ENCODE data around the gene BEND3. TPM values are rescaled to one million over a fixed set of nuclear protein-coding genes. Genes with fewer than 3 reads are reported as not detected.
"Not testable (repeated sequence)": the region's sequence is repeated elsewhere in the genome, so short reads cannot be mapped to it uniquely, and the experiment has no call there.

The BEND3 gene
- total RNA-seq, 1 donor from 2014 or later = 3.1 TPM

DNA sequence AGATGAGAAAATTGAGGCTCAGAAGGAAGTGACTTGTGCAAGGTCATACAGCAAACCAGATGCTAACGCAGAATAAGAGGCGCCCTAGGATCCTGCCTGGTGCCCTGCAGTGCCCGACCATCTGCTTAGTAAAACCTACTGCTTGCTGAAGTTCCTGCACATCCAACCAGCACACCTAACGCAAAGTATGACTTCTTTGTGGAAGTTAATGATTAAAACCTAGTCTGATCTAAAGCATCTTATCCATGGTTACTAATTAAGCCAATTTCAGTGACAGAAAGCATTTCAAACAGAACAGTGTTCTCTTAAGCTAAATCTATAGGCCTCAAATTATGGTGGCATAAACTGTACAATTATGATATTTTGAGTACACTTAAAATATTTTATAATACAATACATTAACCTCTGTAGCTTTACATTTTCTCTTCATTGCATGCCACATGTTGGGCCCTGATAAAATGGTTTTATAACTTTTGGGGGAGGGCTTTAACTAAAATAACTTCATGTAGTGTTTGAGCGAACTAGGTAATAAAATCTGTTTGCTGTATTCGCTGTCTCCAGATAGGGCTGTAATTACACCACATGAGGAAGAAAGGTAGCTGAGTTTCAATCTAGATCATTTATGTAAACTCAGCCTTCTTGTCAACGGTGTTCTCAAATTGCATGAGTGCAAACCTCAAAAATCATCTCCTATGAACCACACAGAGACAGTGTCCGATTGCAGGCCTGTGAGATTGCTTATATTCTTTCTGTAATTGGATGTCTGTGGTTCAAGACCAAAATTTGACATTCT, 37.5 kb upstream of the BEND3 start:
- H3K27ac ChIP-seq = no peak overlapping the region

DNA sequence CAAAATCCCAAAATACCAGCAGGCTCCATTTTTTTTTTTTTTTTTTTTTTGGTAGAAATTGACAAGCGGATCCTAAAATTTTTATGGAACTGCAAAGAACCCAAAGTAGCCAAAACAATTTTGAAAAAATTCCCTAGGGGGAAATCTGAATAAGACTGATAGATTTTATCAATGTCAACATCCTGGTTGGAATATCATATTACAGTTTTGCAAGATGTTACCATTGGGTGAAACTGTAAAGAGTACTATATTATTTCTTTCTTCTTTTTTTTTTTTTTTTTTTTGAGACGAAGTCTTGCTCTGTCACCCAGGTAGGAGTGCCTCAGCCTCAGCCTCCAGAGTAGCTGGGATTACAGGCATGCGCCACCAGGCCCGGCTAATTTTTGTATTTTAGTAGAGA, 29.4 kb upstream of the BEND3 start:
- H3K27ac ChIP-seq = no peak overlapping the region

More for the DNA sequence above, 37.5 kb upstream of the BEND3 start:
- intact Hi-C loops (cut with DNase I) = no loop called here
- H3K4me3 ChIP-seq = no peak overlapping the region
- TF ChIP-seq, protein P1, sequence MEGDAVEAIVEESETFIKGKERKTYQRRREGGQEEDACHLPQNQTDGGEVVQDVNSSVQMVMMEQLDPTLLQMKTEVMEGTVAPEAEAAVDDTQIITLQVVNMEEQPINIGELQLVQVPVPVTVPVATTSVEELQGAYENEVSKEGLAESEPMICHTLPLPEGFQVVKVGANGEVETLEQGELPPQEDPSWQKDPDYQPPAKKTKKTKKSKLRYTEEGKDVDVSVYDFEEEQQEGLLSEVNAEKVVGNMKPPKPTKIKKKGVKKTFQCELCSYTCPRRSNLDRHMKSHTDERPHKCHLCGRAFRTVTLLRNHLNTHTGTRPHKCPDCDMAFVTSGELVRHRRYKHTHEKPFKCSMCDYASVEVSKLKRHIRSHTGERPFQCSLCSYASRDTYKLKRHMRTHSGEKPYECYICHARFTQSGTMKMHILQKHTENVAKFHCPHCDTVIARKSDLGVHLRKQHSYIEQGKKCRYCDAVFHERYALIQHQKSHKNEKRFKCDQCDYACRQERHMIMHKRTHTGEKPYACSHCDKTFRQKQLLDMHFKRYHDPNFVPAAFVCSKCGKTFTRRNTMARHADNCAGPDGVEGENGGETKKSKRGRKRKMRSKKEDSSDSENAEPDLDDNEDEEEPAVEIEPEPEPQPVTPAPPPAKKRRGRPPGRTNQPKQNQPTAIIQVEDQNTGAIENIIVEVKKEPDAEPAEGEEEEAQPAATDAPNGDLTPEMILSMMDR (IDR thresholded peaks at IDR 0.05) = no peak
- H3K9me3 ChIP-seq = no peaks in the 10 kb centered on the region
- H3K27me3 ChIP-seq (ENCODE audit: low read depth) = no peaks in the 10 kb centered on the region
- H3K4me1 ChIP-seq = no peaks in the 10 kb centered on the region
- DNase-seq (no peak), ATAC-seq (peak; percentile 40 to 44)
- H3K36me3 ChIP-seq = no peaks in the 10 kb centered on the region

DNA sequence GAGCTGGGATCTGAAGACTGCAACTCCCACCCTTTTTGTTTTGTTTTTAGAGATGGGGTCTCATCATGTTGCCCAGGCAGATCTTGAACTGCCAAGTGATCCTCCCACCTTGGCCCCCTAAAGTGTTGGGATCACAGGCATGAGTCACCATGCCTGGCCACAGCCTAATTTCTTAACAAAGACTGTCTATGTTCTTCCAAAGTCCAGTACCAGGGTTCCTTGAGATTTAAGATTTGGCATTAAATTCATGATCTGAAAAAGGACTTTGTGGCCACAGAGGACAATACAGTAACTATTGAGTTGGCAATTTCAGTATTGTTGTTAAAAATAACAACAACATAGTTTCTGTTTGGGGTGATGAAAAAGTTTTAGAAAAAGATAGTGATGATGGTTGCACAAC, 28.7 kb upstream of the BEND3 start:
- Histone ChIP-seq H3K4me1 (no peaks in the 10 kb centered on the region), H3K27ac (no peak overlapping the region), H3K36me3 (no peaks in the 10 kb centered on the region), H3K27me3 (ENCODE audit: low read depth) (no peaks in the 10 kb centered on the region), H3K4me3 (no peak overlapping the region), H3K9me3 (no peaks in the 10 kb centered on the region)
- intact Hi-C loops (cut with DNase I) = no loop called here
- ATAC-seq = no peak
- TF ChIP-seq, protein P1 (IDR thresholded peaks at IDR 0.05) = no peak
- DNase-seq = no peak

More for the DNA sequence above, 29.4 kb upstream of the BEND3 start:
- Histone ChIP-seq H3K27me3 (ENCODE audit: low read depth) (no peaks in the 10 kb centered on the region), H3K36me3 (no peaks in the 10 kb centered on the region), H3K9me3 (no peaks in the 10 kb centered on the region), H3K4me1 (no peaks in the 10 kb centered on the region), H3K4me3 (no peak overlapping the region)
- intact Hi-C loops (cut with DNase I) = no loop called here
- DNase-seq (no peak), ATAC-seq (no peak)
- TF ChIP-seq, protein P1 (IDR thresholded peaks at IDR 0.05) = no peak

GRCh38 chr6:107140581-107140980, 25.3 kb upstream of the BEND3 start:
- Histone ChIP-seq H3K9me3 (no peaks in the 10 kb centered on the region), H3K27me3 (ENCODE audit: low read depth) (no peaks in the 10 kb centered on the region), H3K4me3 (no peak overlapping the region), H3K4me1 (no peaks in the 10 kb centered on the region), H3K36me3 (no peaks in the 10 kb centered on the region), H3K27ac (no peak overlapping the region)
- no peak for DNase-seq
- intact Hi-C loops (cut with DNase I) = no loop called here
- ATAC-seq = no peak
- TF ChIP-seq, protein P1 (IDR thresholded peaks at IDR 0.05) = no peak

DNA sequence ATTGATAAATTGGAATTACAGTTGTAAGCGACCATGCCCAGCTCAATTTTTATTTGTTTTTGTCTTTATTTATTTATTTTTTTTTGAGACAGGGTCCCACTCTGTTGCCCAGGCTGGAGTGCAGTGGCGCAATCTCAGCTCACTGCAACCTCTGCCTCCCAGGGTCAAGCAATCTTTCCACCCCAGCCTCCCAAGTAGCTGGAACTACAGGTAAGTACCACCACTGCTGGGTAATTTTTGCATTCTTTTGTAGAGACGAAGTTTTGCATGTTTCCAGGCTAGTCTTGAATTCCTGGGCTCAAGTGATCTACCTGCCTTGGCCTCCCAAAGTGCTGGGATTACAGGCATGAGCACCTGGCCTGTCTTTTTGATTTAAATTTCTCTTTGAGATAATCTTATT, 21.0 kb upstream of the BEND3 start:
- H3K36me3 ChIP-seq; intact Hi-C loops (cut with DNase I); H3K9me3 ChIP-seq; DNase-seq; H3K4me3 ChIP-seq; ATAC-seq; H3K4me1 ChIP-seq; H3K27me3 ChIP-seq (ENCODE audit: low read depth); H3K27ac ChIP-seq: not testable (repeated sequence)

DNA sequence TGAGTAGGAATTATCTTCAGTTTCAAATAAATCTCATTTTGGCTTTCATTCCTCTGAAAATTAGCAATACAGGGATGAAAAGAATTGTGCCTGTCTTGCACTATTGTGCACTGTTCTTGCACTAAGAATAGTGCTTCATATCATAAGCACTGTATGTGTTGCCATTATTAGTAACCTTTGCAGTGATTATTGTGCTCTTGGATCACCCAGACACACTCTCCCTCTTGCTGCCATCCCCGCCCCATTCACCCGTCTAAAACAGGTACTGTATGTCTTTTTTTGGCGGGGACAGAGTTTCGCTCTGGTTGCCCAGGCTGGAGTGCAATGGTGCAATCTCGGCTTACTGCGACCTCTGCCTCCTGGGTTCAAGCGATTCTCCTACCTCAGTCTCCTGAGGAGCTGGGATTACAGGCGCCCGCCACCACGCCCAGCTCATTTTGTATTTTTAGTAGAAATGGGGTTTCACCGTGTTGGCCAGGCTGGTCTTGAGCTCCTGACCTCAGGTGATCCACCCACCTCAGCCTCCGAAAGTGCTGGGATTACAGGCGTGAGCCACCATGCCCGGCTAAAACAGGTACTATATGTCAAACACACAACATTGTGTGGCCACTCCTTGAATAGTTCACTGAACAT, 19.8 kb upstream of the BEND3 start:
- H3K36me3 ChIP-seq; H3K4me3 ChIP-seq; H3K9me3 ChIP-seq; ATAC-seq; H3K4me1 ChIP-seq; DNase-seq; H3K27me3 ChIP-seq (ENCODE audit: low read depth); intact Hi-C loops (cut with DNase I); H3K27ac ChIP-seq: not testable (repeated sequence)

Data from lower lobe of right lung (tissue), 2 donors.